OCI-LY3 (cell line): ENCODE data around the gene ANKRD6.

Experiments used
- H2AFZ ChIP-seq: fragments of 200-600, 300-600 bp; shearing (Covaris generic); 2 replicates; pipeline ENCODE4 v1.6.0; 2014; ENCODE audit warnings: antibody characterized with exemption, low read depth, low read length
- H3K27ac ChIP-seq: fragments of 200-600, 300-600 bp; sonication (generic); 2 replicates; pipeline ENCODE4 v1.5.1; 2014; ENCODE audit warnings: mild to moderate bottlenecking, low read length, moderate library complexity, mixed read lengths
- H3K27me3 ChIP-seq: fragments of 200-600, 300-600 bp; sonication (generic); 2 replicates; pipeline ENCODE4 v1.6.1; 2014; ENCODE audit warnings: low read depth, low read length, mixed read lengths
- H3K36me3 ChIP-seq: fragments of 200-600, 300-600 bp; sonication (generic); replicated peaks from 2 replicates; pipeline ENCODE3; 2014; ENCODE audit warnings: low read depth, low read length, mixed read lengths
- H3K4me1 ChIP-seq: fragments of 300-600, 200-600 bp; sonication (generic); 2 replicates; pipeline ENCODE4 v1.6.1; 2014; ENCODE audit warnings: low read length, mixed read lengths
- H3K4me2 ChIP-seq: fragments of 200-600, 300-600 bp; sonication (generic); 2 replicates; pipeline ENCODE4 v1.6.1; 2014; ENCODE audit warnings: low read length, mixed read lengths
- H3K4me3 ChIP-seq: fragments of 300-600, 200-600 bp; sonication (generic); 2 replicates; pipeline ENCODE4 v1.5.1; 2014; ENCODE audit warnings: antibody characterized with exemption, mild to moderate bottlenecking, low read length, moderate library complexity
- H3K79me2 ChIP-seq: fragments of 300-600, 200-600 bp; shearing (Covaris generic); 2 replicates; pipeline ENCODE4 v1.6.1; 2014; ENCODE audit warnings: mild to moderate bottlenecking, low read length, mixed read lengths
- H3K9ac ChIP-seq: fragments of 300-600, 200-600 bp; shearing (Covaris generic); 2 replicates; pipeline ENCODE4 v1.6.0; 2014; ENCODE audit warnings: mild to moderate bottlenecking, low read length, moderate library complexity
- H3K9me3 ChIP-seq: fragments of 200-600, 300-600 bp; shearing (Covaris generic); 2 replicates; pipeline ENCODE4 v1.6.1; 2014; ENCODE audit warnings: low read length, mixed read lengths; ENCODE audit not compliant: insufficient read depth
- H4K20me1 ChIP-seq: fragments of 200-600, 300-600 bp; sonication (generic); 2 replicates; pipeline ENCODE4 v1.6.1; 2016; ENCODE audit warnings: low read length, mixed read lengths; ENCODE audit not compliant: insufficient read depth
- EZH2phosphoT487 ChIP-seq: fragments of 200-600 bp; shearing (Covaris generic); IDR thresholded peaks from 2 replicates; pipeline ENCODE4 v1.6.1; 2018; ENCODE audit warnings: antibody characterized with exemption, mixed run types, low read depth
- TF ChIP-seq, protein P1 (sequence below): fragments of 200-600, 300-600 bp; sonication (generic); IDR thresholded peaks from 2 replicates; pipeline ENCODE4 v1.5.1; 2014; ENCODE audit warnings: antibody characterized with exemption, low read length, low read depth

Gene ANKRD6

DNA sequence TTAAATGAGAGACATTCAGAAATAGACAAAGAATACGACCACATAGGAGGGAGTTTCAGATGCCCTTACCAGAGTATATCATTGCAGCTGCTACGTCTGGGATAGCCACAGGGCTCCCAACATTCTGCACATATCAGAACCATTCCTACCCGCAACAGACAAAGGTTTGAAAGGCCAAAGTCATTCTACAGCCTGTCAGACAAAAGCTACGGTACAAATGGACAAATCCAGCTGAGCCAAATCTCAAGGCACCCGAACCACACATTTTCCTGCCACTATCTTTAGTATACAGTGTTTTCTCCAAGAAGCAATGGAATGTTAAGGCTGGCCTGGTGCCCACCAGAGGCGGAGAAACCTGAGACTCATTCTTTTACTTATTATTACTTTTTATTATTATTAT lies 236.1 kb downstream of the ANKRD6 start:
- H3K4me2 ChIP-seq: no peak overlapping the region
- no peaks in the 10 kb centered on the region for H3K79me2 ChIP-seq
- no peaks in the 10 kb centered on the region for H3K9me3 ChIP-seq
- no peaks in the 10 kb centered on the region for H4K20me1 ChIP-seq
- no peak overlapping the region for H3K9ac ChIP-seq
- no peak overlapping the region for H3K4me3 ChIP-seq
- H3K27me3 ChIP-seq: no peaks in the 10 kb centered on the region
- no peak for TF ChIP-seq EZH2phosphoT487
- TF ChIP-seq, protein P1, sequence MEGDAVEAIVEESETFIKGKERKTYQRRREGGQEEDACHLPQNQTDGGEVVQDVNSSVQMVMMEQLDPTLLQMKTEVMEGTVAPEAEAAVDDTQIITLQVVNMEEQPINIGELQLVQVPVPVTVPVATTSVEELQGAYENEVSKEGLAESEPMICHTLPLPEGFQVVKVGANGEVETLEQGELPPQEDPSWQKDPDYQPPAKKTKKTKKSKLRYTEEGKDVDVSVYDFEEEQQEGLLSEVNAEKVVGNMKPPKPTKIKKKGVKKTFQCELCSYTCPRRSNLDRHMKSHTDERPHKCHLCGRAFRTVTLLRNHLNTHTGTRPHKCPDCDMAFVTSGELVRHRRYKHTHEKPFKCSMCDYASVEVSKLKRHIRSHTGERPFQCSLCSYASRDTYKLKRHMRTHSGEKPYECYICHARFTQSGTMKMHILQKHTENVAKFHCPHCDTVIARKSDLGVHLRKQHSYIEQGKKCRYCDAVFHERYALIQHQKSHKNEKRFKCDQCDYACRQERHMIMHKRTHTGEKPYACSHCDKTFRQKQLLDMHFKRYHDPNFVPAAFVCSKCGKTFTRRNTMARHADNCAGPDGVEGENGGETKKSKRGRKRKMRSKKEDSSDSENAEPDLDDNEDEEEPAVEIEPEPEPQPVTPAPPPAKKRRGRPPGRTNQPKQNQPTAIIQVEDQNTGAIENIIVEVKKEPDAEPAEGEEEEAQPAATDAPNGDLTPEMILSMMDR: no peak
- H2AFZ ChIP-seq: no peak overlapping the region
- H3K4me1 ChIP-seq: no peaks in the 10 kb centered on the region
- H3K36me3 ChIP-seq: peaks cover 4% of the 10 kb centered on the region
- H3K27ac ChIP-seq: no peak overlapping the region

DNA sequence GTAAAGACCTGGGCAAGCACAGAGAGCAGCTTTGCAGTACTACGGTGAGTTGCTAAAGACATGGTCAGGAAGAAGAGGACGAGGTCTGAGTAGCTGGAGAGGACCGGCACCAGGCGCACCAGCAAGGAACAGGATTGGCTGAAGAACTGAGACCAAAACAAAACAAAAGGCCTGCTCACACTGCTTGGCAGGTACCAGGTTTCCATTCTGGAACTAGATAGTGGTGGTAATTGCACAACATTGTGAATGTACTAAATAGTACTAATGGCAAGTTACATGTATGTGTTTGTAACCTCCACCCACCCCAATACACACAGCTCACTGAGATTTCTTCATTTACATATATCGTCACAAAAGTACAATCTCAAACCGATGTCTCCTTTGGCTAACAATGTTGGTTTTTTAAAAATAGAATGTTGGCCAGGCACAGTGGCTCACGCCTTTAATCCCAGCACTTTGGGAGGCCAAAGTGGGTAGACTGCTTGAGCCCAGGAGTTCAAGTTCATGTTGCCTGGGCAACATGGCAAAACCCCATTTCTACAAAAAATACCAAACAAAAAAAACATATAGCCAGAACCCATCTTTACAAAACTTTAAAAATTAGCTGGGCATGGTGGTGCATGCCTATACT lies 238.1 kb downstream of the ANKRD6 start:
- Histone ChIP-seq H4K20me1 (no peaks in the 10 kb centered on the region), H3K4me1 (no peaks in the 10 kb centered on the region), H3K4me3 (no peak overlapping the region), H3K27me3 (no peaks in the 10 kb centered on the region), H3K36me3 (peaks cover 10% of the 10 kb centered on the region), H3K9me3 (no peaks in the 10 kb centered on the region), H3K4me2 (no peak overlapping the region), H3K27ac (no peak overlapping the region), H3K79me2 (no peaks in the 10 kb centered on the region), H2AFZ (no peak overlapping the region), H3K9ac (no peak overlapping the region)
- TF ChIP-seq, protein P1: no peak
- no peak for TF ChIP-seq EZH2phosphoT487

DNA sequence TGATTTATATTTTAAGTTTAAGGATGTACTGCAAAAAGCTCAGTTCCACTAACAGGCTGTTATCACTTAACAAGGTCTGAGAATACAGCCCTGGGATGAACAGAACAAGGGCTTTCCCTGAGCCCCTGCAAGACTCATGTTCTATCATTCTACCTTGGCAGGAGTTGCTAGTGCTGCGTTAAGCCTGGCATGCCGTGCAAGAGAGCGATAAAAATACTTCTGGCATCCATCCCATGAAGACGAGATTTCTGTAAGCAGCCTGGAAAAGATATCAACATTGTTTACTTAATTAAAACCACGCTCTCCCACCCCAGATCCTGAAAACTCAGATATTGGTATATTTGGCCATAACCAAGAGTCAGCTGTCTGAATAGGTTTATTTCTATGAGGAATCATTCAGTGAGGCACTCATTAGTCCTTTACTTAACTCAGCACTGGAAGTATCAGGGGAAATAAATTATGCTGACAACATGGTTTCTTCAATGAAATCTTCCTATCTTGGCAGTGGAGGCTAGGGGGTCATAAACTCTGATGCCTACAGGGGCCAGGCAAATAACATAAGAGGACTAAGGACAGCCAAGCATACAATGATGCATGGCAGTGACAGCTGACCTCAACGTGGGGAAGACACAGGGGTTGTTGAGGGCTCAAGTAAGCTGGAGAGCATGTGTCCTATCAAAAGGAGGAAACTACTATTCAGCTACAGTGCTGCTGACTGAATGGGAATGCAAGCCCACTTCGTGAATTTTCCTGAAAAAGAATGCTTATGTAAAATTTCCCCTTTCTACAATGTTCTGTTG lies 243.2 kb downstream of the ANKRD6 start:
- peaks cover 15% of the 10 kb centered on the region for H3K36me3 ChIP-seq

DNA sequence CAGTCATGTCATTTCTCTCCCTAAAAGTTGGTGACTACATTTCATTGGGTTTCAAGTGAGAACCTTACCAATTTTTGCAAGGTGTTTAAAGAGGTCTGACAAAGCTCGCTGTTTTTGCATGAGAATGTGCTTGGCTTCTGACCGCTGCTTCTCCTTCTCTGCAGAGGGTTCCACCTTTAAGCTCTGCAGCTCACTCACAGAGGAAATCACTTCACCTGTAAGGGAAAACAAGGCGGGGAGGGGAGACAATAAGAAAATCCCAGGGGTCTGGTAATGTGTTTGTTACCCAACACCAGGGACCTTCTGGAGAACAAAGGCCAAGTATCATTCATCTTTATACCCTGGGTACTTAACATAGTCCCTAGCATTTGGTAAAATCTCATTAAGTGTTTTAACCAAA lies 245.6 kb downstream of the ANKRD6 start:
- no peaks in the 10 kb centered on the region for H3K27me3 ChIP-seq
- no peak overlapping the region for H3K9ac ChIP-seq
- peaks cover 23% of the 10 kb centered on the region for H3K36me3 ChIP-seq
- no peak overlapping the region for H2AFZ ChIP-seq
- H3K4me2 ChIP-seq: no peak overlapping the region
- TF ChIP-seq EZH2phosphoT487: no peak
- TF ChIP-seq, protein P1: no peak
- no peaks in the 10 kb centered on the region for H3K4me1 ChIP-seq
- H3K27ac ChIP-seq: no peak overlapping the region
- H3K9me3 ChIP-seq: no peaks in the 10 kb centered on the region
- H3K4me3 ChIP-seq: no peak overlapping the region
- no peaks in the 10 kb centered on the region for H4K20me1 ChIP-seq
- no peaks in the 10 kb centered on the region for H3K79me2 ChIP-seq

More for the DNA sequence above, 243.2 kb downstream of the ANKRD6 start:
- no peaks in the 10 kb centered on the region for H3K4me1 ChIP-seq
- H3K79me2 ChIP-seq: no peaks in the 10 kb centered on the region
- no peak overlapping the region for H3K9ac ChIP-seq
- H3K4me2 ChIP-seq: no peak overlapping the region
- H4K20me1 ChIP-seq: no peaks in the 10 kb centered on the region
- H3K27me3 ChIP-seq: no peaks in the 10 kb centered on the region
- TF ChIP-seq EZH2phosphoT487: no peak
- no peak overlapping the region for H3K4me3 ChIP-seq
- H3K27ac ChIP-seq: no peak overlapping the region
- no peak overlapping the region for H2AFZ ChIP-seq
- H3K9me3 ChIP-seq: no peaks in the 10 kb centered on the region
